HG03175 (cell line): Measurements from ENCODE around the gene RAB6B.
"Not testable (repeated sequence)": the region's sequence is repeated elsewhere in the genome, so short reads cannot be mapped to it uniquely, and the experiment has no call there.

Experiments used
- ATAC-seq: cut with Tn5 transposase; IDR thresholded peaks from one replicate; pipeline ENCODE4 v1.9.1; 2021; ENCODE audit warnings: mild to moderate bottlenecking, moderate library complexity; ENCODE audit not compliant: unreplicated experiment

RAB6B gene

GRCh38 chr3:133820889-133821675 is 74.6 kb downstream of the RAB6B start:
- ATAC-seq, result no peak

- ATAC-seq, result no peak
Observed at GRCh38 chr3:133820129-133820528, 75.6 kb downstream of the RAB6B start.

GRCh38 chr3:133815386-133815785 is 80.3 kb downstream of the RAB6B start:
- ATAC-seq, result no peak

GRCh38 chr3:133812872-133813271 is 82.8 kb downstream of the RAB6B start:
- no peak for ATAC-seq

GRCh38 chr3:133805702-133806475 is 89.8 kb downstream of the RAB6B start, which contains the start of gene SRPRB:
TSS of gene SRPRB (plus strand) at chr3:133805815. CDS start at chr3:133805849, 34 bp downstream.
- ATAC-seq, result peak; percentile 98

GRCh38 chr3:133805384-133805701 is 90.3 kb downstream of the RAB6B start:
- no peak for ATAC-seq

- no peak for ATAC-seq
Observed at GRCh38 chr3:133804896-133805295, 90.8 kb downstream of the RAB6B start.

GRCh38 chr3:133803469-133803868 is 92.2 kb downstream of the RAB6B start:
- ATAC-seq, result no peak

GRCh38 chr3:133799794-133800585 is 95.7 kb downstream of the RAB6B start:
- no peak for ATAC-seq

- ATAC-seq, result no peak
Observed at GRCh38 chr3:133797396-133798105, 98.1 kb downstream of the RAB6B start.

- no peak for ATAC-seq
Observed at GRCh38 chr3:133792171-133792763, 103.4 kb downstream of the RAB6B start.

- ATAC-seq, result no peak
Observed at GRCh38 chr3:133788024-133788423, 107.7 kb downstream of the RAB6B start.

GRCh38 chr3:133783762-133784161 is 111.9 kb downstream of the RAB6B start:
- ATAC-seq, result no peak

GRCh38 chr3:133782454-133782853 is 113.2 kb downstream of the RAB6B start:
- ATAC-seq, result no peak

GRCh38 chr3:133781570-133781969 is 114.1 kb downstream of the RAB6B start:
- ATAC-seq, result no peak

- ATAC-seq, result not testable (repeated sequence)
Observed at GRCh38 chr3:133780756-133781155, 114.9 kb downstream of the RAB6B start.

GRCh38 chr3:133779626-133780203 is 116.0 kb downstream of the RAB6B start:
- no peak for ATAC-seq

GRCh38 chr3:133777807-133778568 is 117.7 kb downstream of the RAB6B start:
- no peak for ATAC-seq

GRCh38 chr3:133776794-133777438 is 118.8 kb downstream of the RAB6B start:
- ATAC-seq, result no peak
